Astrocyte (in vitro differentiated cells and primary cell): Measurements from ENCODE around the gene EXOC4.

ENCODE experiments used
- CTCF ChIP-seq: IDR thresholded peaks from 2 replicates; pipeline ENCODE4 v1.5.1; 2011; ENCODE audit warnings: low read depth, mild to moderate bottlenecking, inconsistent platforms, low read length, moderate library complexity; ENCODE audit not compliant: insufficient read depth
- EZH2 ChIP-seq: IDR thresholded peaks from 2 replicates; pipeline ENCODE4 v1.6.1; 2012; ENCODE audit warnings: mild to moderate bottlenecking, low read length, inconsistent platforms; ENCODE audit not compliant: insufficient read depth

- TF ChIP-seq CTCF (no peak), EZH2 (no peak)
These were observed 340.7 kb downstream of the EXOC4 start for GRCh38 chr7:133593561-133593960.
